A673 (cell line): ENCODE measurements around the gene CTLA4. TPM values are rescaled to one million over a fixed set of nuclear protein-coding genes. Genes with fewer than 3 reads are reported as not detected.

ENCODE experiments used
- BruUV-seq: library from RNA; stranded (reverse); fragments of 400-500 nt; replicated peaks from 2 replicates; lab custom pipeline; 2021; lab: Mats Ljungman, UMichigan
- CTCF ChIA-PET: fragments of 300-600 bp; sonication (Branson Sonifier 250); formaldehyde crosslinking; loops from one replicate; lab custom pipeline; 2022; ENCODE audit warnings: antibody characterized with exemption; lab: Charles Lee
- POLR2A ChIA-PET: fragments of 300-600 bp; sonication (Branson Sonifier 250); formaldehyde crosslinking; loops from one replicate; lab custom pipeline; 2022; ENCODE audit warnings: antibody characterized with exemption; ENCODE audit not compliant: low non-redundant PET; lab: Charles Lee
- DNase-seq: peaks from one replicate; pipeline ENCODE4 v3.0.0-alpha.2; 2015; ENCODE audit warnings: low spot score
- H3K27ac ChIP-seq: fragments of 200-600 bp; sonication (generic); 2 replicates; pipeline ENCODE4 v1.5.1; 2016; ENCODE audit warnings: mixed run types, low read depth, mild to moderate bottlenecking, mixed read lengths, antibody characterized with exemption, low read length; ENCODE audit not compliant: poor library complexity, severe bottlenecking
- H3K27me3 ChIP-seq: fragments of 200-600 bp; sonication (generic); replicated peaks from 2 replicates; pipeline ENCODE4 v1.6.1; 2017; ENCODE audit warnings: mixed run types, low read depth, mild to moderate bottlenecking, mixed read lengths, antibody characterized with exemption, low read length; ENCODE audit not compliant: insufficient read depth, poor library complexity
- H3K36me3 ChIP-seq: fragments of 200-600 bp; sonication (generic); 2 replicates; pipeline ENCODE4 v1.6.1; 2016; ENCODE audit warnings: mixed run types, mild to moderate bottlenecking, mixed read lengths, antibody characterized with exemption, low read length; ENCODE audit not compliant: insufficient read depth, poor library complexity, severe bottlenecking
- H3K4me1 ChIP-seq: fragments of 200-600 bp; sonication (generic); 2 replicates; pipeline ENCODE4 v1.6.1; 2017; ENCODE audit warnings: mixed run types, mild to moderate bottlenecking, mixed read lengths, antibody characterized with exemption, low read length; ENCODE audit not compliant: insufficient read depth, poor library complexity, severe bottlenecking
- H3K4me3 ChIP-seq: fragments of 200-600 bp; sonication (generic); 2 replicates; pipeline ENCODE4 v1.5.1; 2016; ENCODE audit warnings: low read depth, mixed run types, mild to moderate bottlenecking, mixed read lengths, low read length; ENCODE audit not compliant: poor library complexity, severe bottlenecking
- H3K9me3 ChIP-seq: fragments of 200-600 bp; sonication (generic); 2 replicates; pipeline ENCODE4 v1.6.1; 2016; ENCODE audit warnings: mixed run types, low read depth, mild to moderate bottlenecking, mixed read lengths, antibody characterized with exemption, low read length; ENCODE audit not compliant: poor library complexity, severe bottlenecking
- CTCF ChIP-seq: fragments of 300-800, 200-600 bp; sonication (generic); conservative IDR thresholded peaks from 2 replicates; pipeline ENCODE4 v1.5.1; 2017; ENCODE audit warnings: low read depth, mild to moderate bottlenecking, antibody characterized with exemption, low read length, moderate library complexity, mixed read lengths
- EZH2 ChIP-seq: fragments of 200-600 bp; sonication (generic); IDR thresholded peaks from 2 replicates; pipeline ENCODE4 v1.6.1; 2017; ENCODE audit warnings: borderline replicate concordance, low read depth, mild to moderate bottlenecking, mixed read lengths, antibody characterized with exemption, low read length; ENCODE audit not compliant: poor library complexity, severe bottlenecking
- intact Hi-C: fragments of 100-400 bp; cut with micrococcal nuclease; formaldehyde crosslinking; loops from one replicate; pipeline ENCODE4 v1.10.0; 2022; ENCODE audit not compliant: unreplicated experiment
- total RNA-seq: library from RNA; stranded (reverse); gene quantifications from 2 replicates; pipeline ENCODE4 v1.2.3, GENCODE V29; 2021

The CTLA4 gene
- total RNA-seq, 1 experiment from 2014 or later, result not detected

DNA sequence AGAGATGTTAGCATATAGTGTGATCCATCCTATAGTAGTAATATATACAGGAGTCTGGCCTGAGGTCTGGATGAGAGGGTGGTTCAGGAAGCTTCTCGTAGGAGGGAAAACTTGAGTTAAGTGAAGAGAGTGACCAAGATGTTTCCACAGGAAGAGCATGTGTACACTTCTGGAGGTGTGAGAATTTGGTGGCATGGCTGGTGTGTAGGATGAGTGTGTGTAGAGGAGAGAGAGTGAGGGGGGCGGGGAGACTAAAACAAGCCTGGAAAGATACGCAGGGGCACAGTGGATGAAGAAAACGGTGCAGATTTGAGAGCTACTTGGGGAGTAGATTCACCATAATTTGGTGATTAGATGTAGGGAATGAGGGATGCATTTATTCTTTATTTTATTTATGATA lies 43.5 kb upstream of the CTLA4 start:
- BruUV-seq, result no TSS peak
- Histone ChIP-seq H3K9me3 (no peaks in the 10 kb centered on the region), H3K27ac (no peak overlapping the region), H3K4me3 (no peak overlapping the region), H3K4me1 (no peaks in the 10 kb centered on the region), H3K36me3 (no peaks in the 10 kb centered on the region), H3K27me3 (no peaks in the 10 kb centered on the region)
- DNase-seq, result no peak
- CTCF ChIA-PET, result no interaction called here
- intact Hi-C loops, result no loop called here
- POLR2A ChIA-PET, result no interaction called here
- TF ChIP-seq EZH2, result no peak
- no peak for TF ChIP-seq CTCF

GRCh38 chr2:203824603-203825002 lies 43.0 kb upstream of the CTLA4 start:
- intact Hi-C loops, result no loop called here
- H3K9me3 ChIP-seq, result no peaks in the 10 kb centered on the region
- H3K4me1 ChIP-seq, result no peaks in the 10 kb centered on the region
- POLR2A ChIA-PET, result no interaction called here
- CTCF ChIA-PET, result no interaction called here
- no TSS peak for BruUV-seq
- no peak overlapping the region for H3K27ac ChIP-seq
- DNase-seq, result no peak
- H3K27me3 ChIP-seq, result no peaks in the 10 kb centered on the region
- no peak overlapping the region for H3K4me3 ChIP-seq
- TF ChIP-seq EZH2 (no peak), CTCF (no peak)
- no peaks in the 10 kb centered on the region for H3K36me3 ChIP-seq

- DNase-seq, result no peak
- Histone ChIP-seq H3K4me3 (no peak overlapping the region), H3K36me3 (no peaks in the 10 kb centered on the region), H3K9me3 (no peaks in the 10 kb centered on the region), H3K4me1 (no peaks in the 10 kb centered on the region), H3K27me3 (no peaks in the 10 kb centered on the region), H3K27ac (no peak overlapping the region)
- POLR2A ChIA-PET, result no interaction called here
- CTCF ChIA-PET, result no interaction called here
- intact Hi-C loops, result no loop called here
- BruUV-seq, result no TSS peak
- TF ChIP-seq CTCF (no peak), EZH2 (no peak)
These were observed 40.9 kb upstream of the CTLA4 start for GRCh38 chr2:203826704-203827103.
